ENCODE data around the gene SIVA1. TPM values are rescaled to one million over a fixed set of nuclear protein-coding genes. Genes with fewer than 3 reads are reported as not detected.

Gene SIVA1
- total RNA-seq, 1 experiment from 2014 or later = 105 TPM

DNA sequence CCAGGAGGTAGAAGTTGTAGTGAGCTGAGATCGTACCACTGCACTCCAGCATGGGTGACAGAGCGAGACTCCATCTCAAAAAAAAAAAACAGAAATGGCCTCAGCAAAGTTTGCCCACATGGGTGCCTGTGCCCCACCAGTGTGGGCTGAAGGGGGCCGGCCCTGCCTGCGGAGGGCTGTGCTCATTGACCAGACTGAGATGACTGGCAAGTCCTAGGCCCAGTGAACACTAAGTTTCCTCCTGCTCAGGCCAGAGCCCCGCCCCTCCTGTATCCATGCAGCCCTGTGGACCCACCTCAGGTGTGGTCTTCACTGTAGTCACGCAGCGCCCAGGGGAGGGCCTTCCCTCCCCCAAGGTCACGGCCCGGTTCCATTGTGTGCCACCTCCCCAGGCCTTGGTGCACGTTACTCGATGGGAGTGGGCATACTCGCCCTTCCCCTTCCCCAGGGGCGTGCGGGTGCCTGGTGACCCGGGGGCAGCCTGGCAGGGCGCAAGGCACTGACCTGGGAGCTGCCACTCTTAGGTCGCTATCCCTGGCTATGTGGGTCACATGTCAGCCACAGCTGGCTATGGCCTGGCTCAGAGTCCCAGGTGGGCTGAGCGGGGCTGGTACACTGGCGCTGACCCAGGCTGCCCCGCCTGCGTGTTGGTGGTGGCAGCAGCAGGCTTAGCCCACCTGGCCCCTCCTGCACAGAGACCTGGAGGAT, 47.5 kb upstream of the SIVA1 start:
- ChIA-PET POLR2A (no interaction called here), CTCF (interaction anchor here (1.4 kb wide), 1 partner anchor 28 kb away, joined by 3 read pairs; no protein-coding TSS in a partner anchor)
- intact Hi-C loops (cut with micrococcal nuclease; ENCODE audit: unreplicated experiment) = no loop called here
- no peaks in the 10 kb centered on the region for H3K27me3 Mint-ChIP-seq (ENCODE audit: insufficient read depth, unreplicated experiment)
- BruUV-seq (replicated peaks) = no TSS peak
- H3K27ac Mint-ChIP-seq (ENCODE audit: unreplicated experiment) = no peak overlapping the region
- peaks cover 4% of the 10 kb centered on the region for H3K36me3 ChIP-seq (ENCODE audit: control insufficient read depth, insufficient read depth, low read length)
- no peaks in the 10 kb centered on the region for H3K4me1 ChIP-seq
- H3K9me3 ChIP-seq = no peaks in the 10 kb centered on the region
- TF ChIP-seq, protein P1, sequence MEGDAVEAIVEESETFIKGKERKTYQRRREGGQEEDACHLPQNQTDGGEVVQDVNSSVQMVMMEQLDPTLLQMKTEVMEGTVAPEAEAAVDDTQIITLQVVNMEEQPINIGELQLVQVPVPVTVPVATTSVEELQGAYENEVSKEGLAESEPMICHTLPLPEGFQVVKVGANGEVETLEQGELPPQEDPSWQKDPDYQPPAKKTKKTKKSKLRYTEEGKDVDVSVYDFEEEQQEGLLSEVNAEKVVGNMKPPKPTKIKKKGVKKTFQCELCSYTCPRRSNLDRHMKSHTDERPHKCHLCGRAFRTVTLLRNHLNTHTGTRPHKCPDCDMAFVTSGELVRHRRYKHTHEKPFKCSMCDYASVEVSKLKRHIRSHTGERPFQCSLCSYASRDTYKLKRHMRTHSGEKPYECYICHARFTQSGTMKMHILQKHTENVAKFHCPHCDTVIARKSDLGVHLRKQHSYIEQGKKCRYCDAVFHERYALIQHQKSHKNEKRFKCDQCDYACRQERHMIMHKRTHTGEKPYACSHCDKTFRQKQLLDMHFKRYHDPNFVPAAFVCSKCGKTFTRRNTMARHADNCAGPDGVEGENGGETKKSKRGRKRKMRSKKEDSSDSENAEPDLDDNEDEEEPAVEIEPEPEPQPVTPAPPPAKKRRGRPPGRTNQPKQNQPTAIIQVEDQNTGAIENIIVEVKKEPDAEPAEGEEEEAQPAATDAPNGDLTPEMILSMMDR (IDR thresholded peaks at IDR 0.05; ENCODE audit: insufficient read depth in 1 of 2, low read depth in 1 of 2, low read length in 1 of 2, severe bottlenecking in 1 of 2, unreplicated experiment in 1 of 2) = no peak
- H3K4me1 Mint-ChIP-seq (ENCODE audit: low read depth, unreplicated experiment) = no peaks in the 10 kb centered on the region
- H3K4me3 Mint-ChIP-seq (ENCODE audit: unreplicated experiment) = no peak overlapping the region
- peaks cover 66% of the 10 kb centered on the region for H3K36me3 Mint-ChIP-seq (ENCODE audit: insufficient read depth, unreplicated experiment)
- no peaks in the 10 kb centered on the region for H3K9me3 Mint-ChIP-seq (ENCODE audit: unreplicated experiment)
- H3K27me3 ChIP-seq (replicated peaks; ENCODE audit: control insufficient read depth, insufficient read depth, low read length) = no peaks in the 10 kb centered on the region
- no peak for DNase-seq
- H3K4me3 ChIP-seq (ENCODE audit: low read depth, low read length) = no peak overlapping the region

DNA sequence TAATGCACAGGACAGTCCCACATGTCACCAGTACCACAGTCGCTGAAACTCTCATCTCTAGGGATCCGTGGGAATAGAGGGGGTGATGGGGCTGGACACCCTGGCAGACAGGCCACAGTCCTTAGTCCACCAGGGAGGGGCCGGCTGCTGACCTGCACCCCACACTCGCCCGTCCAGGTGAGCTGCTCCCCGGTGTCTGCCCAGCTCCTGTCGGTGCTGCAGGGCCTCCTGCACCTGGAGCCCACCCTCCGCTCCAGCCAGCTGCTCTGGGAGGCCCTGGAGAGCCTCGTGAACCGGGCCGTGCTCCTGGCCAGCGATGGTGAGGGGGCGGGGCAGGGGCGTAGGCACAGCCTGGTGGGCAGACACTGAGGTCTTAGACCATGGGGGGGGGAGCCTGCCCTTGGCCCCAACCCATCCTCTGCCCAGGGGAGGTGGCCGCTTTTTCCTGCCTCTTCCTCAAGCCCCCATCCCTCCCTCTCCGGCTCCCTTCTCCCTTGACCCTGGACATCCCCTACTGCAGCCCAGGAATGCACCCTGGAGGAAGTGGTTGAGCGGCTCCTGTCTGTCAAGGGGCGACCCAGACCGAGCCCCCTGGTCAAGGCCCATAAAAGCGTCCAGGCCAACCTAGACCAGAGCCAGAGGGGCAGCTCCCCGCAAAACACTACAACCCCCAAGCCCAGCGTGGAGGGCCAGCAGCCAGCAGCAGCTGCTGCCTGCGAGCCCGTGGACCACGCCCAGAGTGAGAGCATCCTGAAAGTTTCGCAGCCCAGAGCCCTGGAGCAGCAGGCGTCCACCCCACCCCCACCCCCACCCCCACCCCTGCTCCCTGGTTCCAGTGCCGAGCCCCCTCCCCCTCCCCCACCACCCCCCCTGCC, 46.0 kb upstream of the SIVA1 start:
- BruUV-seq (replicated peaks) = no TSS peak

More for the DNA sequence above, 46.0 kb upstream of the SIVA1 start:
- Mint-ChIP-seq H3K4me1 (ENCODE audit: low read depth, unreplicated experiment) (no peaks in the 10 kb centered on the region), H3K27me3 (ENCODE audit: insufficient read depth, unreplicated experiment) (no peaks in the 10 kb centered on the region), H3K9me3 (ENCODE audit: unreplicated experiment) (no peaks in the 10 kb centered on the region), H3K36me3 (ENCODE audit: insufficient read depth, unreplicated experiment) (peaks cover 58% of the 10 kb centered on the region), H3K27ac (ENCODE audit: unreplicated experiment) (no peak overlapping the region), H3K4me3 (ENCODE audit: unreplicated experiment) (no peak overlapping the region)
- ChIA-PET POLR2A (interaction anchor here (1.0 kb wide), 1 partner anchor 17 kb away, joined by 3 read pairs; no protein-coding TSS in a partner anchor), CTCF (interaction anchor here (1.4 kb wide), 1 partner anchor 29 kb away, joined by 3 read pairs; no protein-coding TSS in a partner anchor)
- DNase-seq = no peak
- H3K27me3 ChIP-seq (replicated peaks; ENCODE audit: control insufficient read depth, insufficient read depth, low read length) = no peaks in the 10 kb centered on the region
- no peaks in the 10 kb centered on the region for H3K4me1 ChIP-seq
- peaks cover 4% of the 10 kb centered on the region for H3K36me3 ChIP-seq (ENCODE audit: control insufficient read depth, insufficient read depth, low read length)
- H3K9me3 ChIP-seq = no peaks in the 10 kb centered on the region
- intact Hi-C loops (cut with micrococcal nuclease; ENCODE audit: unreplicated experiment) = no loop called here
- H3K4me3 ChIP-seq (ENCODE audit: low read depth, low read length) = no peak overlapping the region
- TF ChIP-seq, protein P1 (IDR thresholded peaks at IDR 0.05; ENCODE audit: insufficient read depth in 1 of 2, low read depth in 1 of 2, low read length in 1 of 2, severe bottlenecking in 1 of 2, unreplicated experiment in 1 of 2) = no peak
